GM20000 (cell line): ENCODE results near the gene NPS.

ENCODE experiments used
- DNase-seq: peaks from one replicate; pipeline ENCODE4 v3.0.0; 2012; ENCODE audit warnings: low spot score
- CTCF ChIP-seq: IDR thresholded peaks from 2 replicates; pipeline ENCODE4 v1.5.1; 2012; ENCODE audit warnings: mild to moderate bottlenecking, control low read depth; ENCODE audit errors: extremely low read depth, missing control alignments

NPS gene

GRCh38 chr10:127570036-127570435 is 20.9 kb downstream of the NPS start:
- DNase-seq = no peak
- no peak for TF ChIP-seq CTCF

GRCh38 chr10:127571386-127571785 is 22.3 kb downstream of the NPS start:
- DNase-seq = no peak
- TF ChIP-seq CTCF = no peak

- no peak for DNase-seq
- TF ChIP-seq CTCF = no peak
Measured at GRCh38 chr10:127576051-127576450, 26.9 kb downstream of the NPS start.

GRCh38 chr10:127576740-127577161 is 27.6 kb downstream of the NPS start:
- no peak for TF ChIP-seq CTCF

GRCh38 chr10:127577376-127578258 is 28.5 kb downstream of the NPS start:
- no peak for DNase-seq
- no peak for TF ChIP-seq CTCF

More at GRCh38 chr10:127576740-127577161, 27.6 kb downstream of the NPS start:
- DNase-seq = no peak

- DNase-seq = no peak
- TF ChIP-seq CTCF = no peak
Measured at GRCh38 chr10:127578259-127578960, 29.3 kb downstream of the NPS start.

- DNase-seq = no peak
- no peak for TF ChIP-seq CTCF
Measured at GRCh38 chr10:127578961-127579305, 29.8 kb downstream of the NPS start.
